ENCODE results near the gene D2HGDH.

- TF ChIP-seq CTCF (IDR thresholded peaks at IDR 0.05) (peak in 2 of 4 experiments; percentile 46 to 65), POLR2A (IDR thresholded peaks at IDR 0.05) (no peak)
These were observed 33.4 kb upstream of the D2HGDH start for GRCh38 chr2:241701149-241701398.

All from uterus (tissue), 2 donors.